ENCODE measurements around the gene PEDS1.

PEDS1 gene

GRCh38 chr20:50126662-50127061, 26.9 kb downstream of the PEDS1 start:
- H3K36me3 ChIP-seq (ENCODE audit: insufficient read depth, low read length), result peaks cover 55% of the 10 kb centered on the region; the same call in 1 of the 2 replicates
- H3K4me2 ChIP-seq (ENCODE audit: low read length), result no peak overlapping the region
- H3K9me2 ChIP-seq (ENCODE audit: low read depth, low read length), result no peaks in the 10 kb centered on the region
- no peak overlapping the region for H3K27ac ChIP-seq (ENCODE audit: low read depth, low read length, poor library complexity, severe bottlenecking)
- no peak overlapping the region for H3K4me3 ChIP-seq (ENCODE audit: low read depth, low read length, poor library complexity, severe bottlenecking)
- H3K9me3 ChIP-seq (ENCODE audit: low read length), result no peaks in the 10 kb centered on the region
- no peak for TF ChIP-seq CTCF (IDR thresholded peaks at IDR 0.05; ENCODE audit: low read length)
- no peak for TF ChIP-seq EZH2 (IDR thresholded peaks at IDR 0.05; ENCODE audit: borderline replicate concordance, low read length)
- H3K4me1 ChIP-seq (ENCODE audit: insufficient read depth, low read length, severe bottlenecking), result no peaks in the 10 kb centered on the region
- H3K79me2 ChIP-seq (ENCODE audit: insufficient read depth, low read length), result no peaks in the 10 kb centered on the region
- H3K27me3 ChIP-seq (ENCODE audit: insufficient read depth, low read length), result no peaks in the 10 kb centered on the region
- no peak overlapping the region for H2AFZ ChIP-seq (ENCODE audit: low read length)
- no peaks in the 10 kb centered on the region for H4K20me1 ChIP-seq (ENCODE audit: insufficient read depth, low read length)
- no peak overlapping the region for H3K9ac ChIP-seq (ENCODE audit: low read length)
- no peaks in the 10 kb centered on the region for H3F3A ChIP-seq (ENCODE audit: insufficient read depth, low read length)

- H3K9me2 ChIP-seq (ENCODE audit: low read depth, low read length), result no peaks in the 10 kb centered on the region
- H4K20me1 ChIP-seq (ENCODE audit: insufficient read depth, low read length), result no peaks in the 10 kb centered on the region
- H3K27ac ChIP-seq (ENCODE audit: low read depth, low read length, poor library complexity, severe bottlenecking), result no peak overlapping the region
- H3K27me3 ChIP-seq (ENCODE audit: insufficient read depth, low read length), result no peaks in the 10 kb centered on the region
- H3K36me3 ChIP-seq (ENCODE audit: insufficient read depth, low read length), result peaks cover 45% of the 10 kb centered on the region; the same call in 1 of the 2 replicates
- no peaks in the 10 kb centered on the region for H3F3A ChIP-seq (ENCODE audit: insufficient read depth, low read length)
- TF ChIP-seq EZH2 (IDR thresholded peaks at IDR 0.05; ENCODE audit: borderline replicate concordance, low read length) (no peak), CTCF (IDR thresholded peaks at IDR 0.05; ENCODE audit: low read length) (no peak)
- H3K9ac ChIP-seq (ENCODE audit: low read length), result no peak overlapping the region
- no peak overlapping the region for H3K4me2 ChIP-seq (ENCODE audit: low read length)
- no peaks in the 10 kb centered on the region for H3K79me2 ChIP-seq (ENCODE audit: insufficient read depth, low read length)
- no peak overlapping the region for H2AFZ ChIP-seq (ENCODE audit: low read length)
- peaks cover 6% of the 10 kb centered on the region for H3K4me1 ChIP-seq (ENCODE audit: insufficient read depth, low read length, severe bottlenecking)
- no peak overlapping the region for H3K4me3 ChIP-seq (ENCODE audit: low read depth, low read length, poor library complexity, severe bottlenecking)
- no peaks in the 10 kb centered on the region for H3K9me3 ChIP-seq (ENCODE audit: low read length)
Observed at GRCh38 chr20:50125279-50125678, 28.2 kb downstream of the PEDS1 start.

GRCh38 chr20:50124496-50124895, 29.0 kb downstream of the PEDS1 start:
- no peak overlapping the region for H3K4me2 ChIP-seq (ENCODE audit: low read length)
- H4K20me1 ChIP-seq (ENCODE audit: insufficient read depth, low read length), result no peaks in the 10 kb centered on the region
- H2AFZ ChIP-seq (ENCODE audit: low read length), result no peak overlapping the region
- no peaks in the 10 kb centered on the region for H3K27me3 ChIP-seq (ENCODE audit: insufficient read depth, low read length)
- H3K9me2 ChIP-seq (ENCODE audit: low read depth, low read length), result no peaks in the 10 kb centered on the region
- no peak overlapping the region for H3K4me3 ChIP-seq (ENCODE audit: low read depth, low read length, poor library complexity, severe bottlenecking)
- H3F3A ChIP-seq (ENCODE audit: insufficient read depth, low read length), result no peaks in the 10 kb centered on the region
- no peak overlapping the region for H3K27ac ChIP-seq (ENCODE audit: low read depth, low read length, poor library complexity, severe bottlenecking)
- H3K4me1 ChIP-seq (ENCODE audit: insufficient read depth, low read length, severe bottlenecking), result peaks cover 13% of the 10 kb centered on the region
- no peak for TF ChIP-seq EZH2 (IDR thresholded peaks at IDR 0.05; ENCODE audit: borderline replicate concordance, low read length)
- TF ChIP-seq CTCF (IDR thresholded peaks at IDR 0.05; ENCODE audit: low read length), result no peak
- no peaks in the 10 kb centered on the region for H3K9me3 ChIP-seq (ENCODE audit: low read length)
- no peak overlapping the region for H3K9ac ChIP-seq (ENCODE audit: low read length)
- H3K36me3 ChIP-seq (ENCODE audit: insufficient read depth, low read length), result peaks cover 39% of the 10 kb centered on the region; the same call in 1 of the 2 replicates
- no peaks in the 10 kb centered on the region for H3K79me2 ChIP-seq (ENCODE audit: insufficient read depth, low read length)

All from OCI-LY1 (cell line).